Naive thymus-derived CD4-positive, alpha-beta T cell (primary cell): Measurements from ENCODE around the gene KLHDC7B. TPM values are rescaled to one million over a fixed set of nuclear protein-coding genes. Genes with fewer than 3 reads are reported as not detected.
A peak's percentile ranks its signal among the peaks of the same experiment; 100 is the strongest.

ENCODE experiments used
- ATAC-seq: fragments of 150-1000 bp; cut with Tn5 transposase; 2 replicates; pipeline ENCODE4 v1.10.0; 2021; ENCODE audit warnings: mild to moderate bottlenecking, moderate library complexity
- CTCF ChIA-PET: fragments of 350-600 bp; sonication (Branson Sonifier 250); formaldehyde crosslinking; loops from one replicate; lab custom pipeline; 2021; ENCODE audit warnings: antibody characterized with exemption; lab: Charles Lee
- POLR2A ChIA-PET: fragments of 350-600 bp; sonication (Branson Sonifier 250); formaldehyde crosslinking; loops from one replicate; lab custom pipeline; 2021; ENCODE audit warnings: antibody characterized with exemption, inconsistent platforms; lab: Charles Lee
- DNase-seq, 9 donors: peaks; one replicate each; pipeline versions ENCODE4 v3.0.0 to v3.0.0-alpha.2; 2020 to 2022; ENCODE audit warnings: mixed read lengths in 1 of 9
- H3K27ac ChIP-seq: one replicate; pipeline ENCODE4 v1.7.0; 2013; ENCODE audit warnings: mild to moderate bottlenecking, low read depth, low read length, moderate library complexity
- H3K27me3 ChIP-seq, 2 donors: one replicate each; pipeline ENCODE4 v1.7.0; 2013; ENCODE audit warnings: low read length in 2 of 2, mild to moderate bottlenecking in 2 of 2, moderate library complexity in 2 of 2; ENCODE audit not compliant: control insufficient read depth in 2 of 2, insufficient read depth in 2 of 2
- H3K36me3 ChIP-seq, 3 experiments: 1 replicate in 2 of 3; 2 replicates in 1 of 3; pipeline ENCODE4 v1.7.0; 2013; ENCODE audit warnings: low read length in 3 of 3, mild to moderate bottlenecking in 3 of 3, moderate library complexity in 1 of 3; ENCODE audit not compliant: insufficient read depth in 3 of 3, control insufficient read depth in 2 of 3
- H3K4me1 ChIP-seq, 2 donors: one replicate each; pipeline ENCODE4 v1.7.0; 2013; ENCODE audit warnings: low read length in 2 of 2, mild to moderate bottlenecking in 2 of 2, moderate library complexity in 1 of 2; ENCODE audit not compliant: control insufficient read depth in 2 of 2, insufficient read depth in 2 of 2
- H3K4me3 ChIP-seq: 2 replicates; pipeline ENCODE4 v1.7.0; 2013; ENCODE audit warnings: mild to moderate bottlenecking, low read length
- H3K9me3 ChIP-seq, 3 experiments: 1 replicate in 2 of 3; 2 replicates in 1 of 3; pipeline ENCODE4 v1.7.0; 2013; ENCODE audit warnings: low read length in 3 of 3; ENCODE audit not compliant: control insufficient read depth in 2 of 3
- H3K27ac Mint-ChIP-seq, 9 donors: one replicate each; pipeline ENCODE4 v1.8.0; 2020 to 2022; ENCODE audit warnings: mixed read lengths in 9 of 9, mild to moderate bottlenecking in 8 of 9, moderate library complexity in 5 of 9, inconsistent platforms in 2 of 9
- H3K27me3 Mint-ChIP-seq, 5 donors: one replicate each; pipeline ENCODE4 v1.8.0; 2021 to 2022; ENCODE audit warnings: mixed read lengths in 5 of 5, mild to moderate bottlenecking in 1 of 5
- H3K36me3 Mint-ChIP-seq, 5 donors: one replicate each; pipeline ENCODE4 v1.8.0; 2020 to 2022; ENCODE audit warnings: mixed read lengths in 5 of 5, mild to moderate bottlenecking in 3 of 5, inconsistent platforms in 1 of 5
- H3K4me1 Mint-ChIP-seq, 7 donors: one replicate each; pipeline ENCODE4 v1.8.0; 2020 to 2022; ENCODE audit warnings: mixed read lengths in 7 of 7, mild to moderate bottlenecking in 3 of 7, inconsistent platforms in 1 of 7
- H3K4me3 Mint-ChIP-seq, 10 donors: one replicate each; pipeline ENCODE4 v1.8.0; 2020 to 2022; ENCODE audit warnings: mild to moderate bottlenecking in 10 of 10, mixed read lengths in 10 of 10, moderate library complexity in 6 of 10, inconsistent platforms in 2 of 10
- H3K9me3 Mint-ChIP-seq, 11 donors: one replicate each; pipeline ENCODE4 v1.8.0; 2020 to 2022; ENCODE audit warnings: mixed read lengths in 11 of 11, mild to moderate bottlenecking in 4 of 11, inconsistent platforms in 1 of 11, moderate library complexity in 1 of 11
- intact Hi-C, 2 donors: fragments of 100-400 bp; cut with micrococcal nuclease; formaldehyde crosslinking; loops; one replicate each; pipeline ENCODE4 v1.15.1; 2023
- polyA plus RNA-seq, 2 donors: library from polyadenylated mRNA; unstranded; fragments of 300-500 nt; fragmentation: Illumina TruSeq; gene quantifications; one replicate each; pipeline ENCODE4 v1.2.3, GENCODE V29; 2021
- total RNA-seq, 6 experiments: library from RNA in 5 of 6; stranded (reverse) in 5 of 6; gene quantifications; 1 replicate in 5 of 6; 2 replicates in 1 of 6; pipeline ENCODE4 v1.2.3 and lab custom pipeline; 2021 to 2026

The KLHDC7B gene
- total and polyA plus RNA-seq, 7 experiments from 2014 or later, result 4.4 to 17.2 (median 7.8) TPM

- CTCF ChIA-PET, result no interaction called here
- ATAC-seq, result no peak
- H3K27ac Mint-ChIP-seq, result no peak overlapping the region
Observed at GRCh38 chr22:50520826-50521453, 24.8 kb upstream of the KLHDC7B start.

DNA sequence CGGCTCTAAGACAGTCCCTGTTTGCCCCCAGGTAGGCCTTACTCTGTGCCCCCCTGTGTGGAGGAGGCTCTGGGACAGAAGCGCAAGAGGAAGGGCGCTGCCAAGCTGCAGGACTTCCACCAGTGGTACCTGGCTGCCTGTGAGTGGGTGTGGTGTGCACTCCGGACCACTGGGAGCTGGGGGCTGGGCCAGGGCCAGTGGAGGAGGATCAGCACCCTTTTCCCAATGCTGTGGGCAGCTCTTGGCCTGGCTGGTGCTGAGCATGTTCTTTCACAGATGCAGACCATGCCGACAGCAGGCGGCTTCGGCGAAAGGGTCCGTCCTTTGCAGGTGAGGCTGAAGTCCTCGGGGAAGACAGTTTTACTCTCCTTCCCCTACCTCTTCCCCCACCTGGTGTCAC is 24.0 kb upstream of the KLHDC7B start:
- H3K27ac Mint-ChIP-seq, result peak overlapping the region in 1 of 9 donors; percentile 41
- peaks cover 0 to 63% (median 14%) of the 10 kb centered on the region in 3 experiments for H3K36me3 ChIP-seq
- intact Hi-C loops, result no loop called here
- peaks cover 0 to 11% (median 0%) of the 10 kb centered on the region in 5 donors for H3K36me3 Mint-ChIP-seq
- H3K27me3 ChIP-seq, result no peaks in the 10 kb centered on the region
- peaks cover 6 to 14% (median 9%) of the 10 kb centered on the region in 7 donors for H3K4me1 Mint-ChIP-seq
- H3K4me3 ChIP-seq, result no peak overlapping the region
- H3K9me3 Mint-ChIP-seq, result no peaks in the 10 kb centered on the region
- DNase-seq (no peak), ATAC-seq (no peak)
- CTCF ChIA-PET, result interaction anchor here (0.8 kb wide), 1 partner anchor 16 kb away, joined by 3 read pairs; no protein-coding TSS in a partner anchor
- no peak overlapping the region for H3K27ac ChIP-seq
- POLR2A ChIA-PET, result interaction anchor here (1.2 to 1.7 kb wide), 2 partner anchors 61 to 99 kb away, joined by 4 read pairs; partner anchors contain the start of gene CHKB
- peaks cover 13% of the 10 kb centered on the region in 2 donors for H3K4me1 ChIP-seq
- H3K4me3 Mint-ChIP-seq, result no peak overlapping the region
- H3K27me3 Mint-ChIP-seq, result peaks cover 0 to 6% (median 0%) of the 10 kb centered on the region in 5 donors
- H3K9me3 ChIP-seq, result no peaks in the 10 kb centered on the region

More at GRCh38 chr22:50520826-50521453, 24.8 kb upstream of the KLHDC7B start:
- intact Hi-C loops, result no loop called here
- Histone ChIP-seq H3K36me3 (peaks cover 0 to 70% (median 14%) of the 10 kb centered on the region in 3 experiments), H3K27me3 (no peaks in the 10 kb centered on the region), H3K4me1 (peaks cover 9% of the 10 kb centered on the region in 2 donors), H3K4me3 (no peak overlapping the region), H3K27ac (no peak overlapping the region), H3K9me3 (no peaks in the 10 kb centered on the region)
- Mint-ChIP-seq H3K36me3 (peaks cover 0 to 13% (median 0%) of the 10 kb centered on the region in 5 donors), H3K9me3 (no peaks in the 10 kb centered on the region), H3K4me1 (peaks cover 6 to 12% (median 11%) of the 10 kb centered on the region in 7 donors), H3K27me3 (peaks cover 0 to 6% (median 0%) of the 10 kb centered on the region in 5 donors), H3K4me3 (no peak overlapping the region)
- DNase-seq, result no peak
- POLR2A ChIA-PET, result no interaction called here

DNA sequence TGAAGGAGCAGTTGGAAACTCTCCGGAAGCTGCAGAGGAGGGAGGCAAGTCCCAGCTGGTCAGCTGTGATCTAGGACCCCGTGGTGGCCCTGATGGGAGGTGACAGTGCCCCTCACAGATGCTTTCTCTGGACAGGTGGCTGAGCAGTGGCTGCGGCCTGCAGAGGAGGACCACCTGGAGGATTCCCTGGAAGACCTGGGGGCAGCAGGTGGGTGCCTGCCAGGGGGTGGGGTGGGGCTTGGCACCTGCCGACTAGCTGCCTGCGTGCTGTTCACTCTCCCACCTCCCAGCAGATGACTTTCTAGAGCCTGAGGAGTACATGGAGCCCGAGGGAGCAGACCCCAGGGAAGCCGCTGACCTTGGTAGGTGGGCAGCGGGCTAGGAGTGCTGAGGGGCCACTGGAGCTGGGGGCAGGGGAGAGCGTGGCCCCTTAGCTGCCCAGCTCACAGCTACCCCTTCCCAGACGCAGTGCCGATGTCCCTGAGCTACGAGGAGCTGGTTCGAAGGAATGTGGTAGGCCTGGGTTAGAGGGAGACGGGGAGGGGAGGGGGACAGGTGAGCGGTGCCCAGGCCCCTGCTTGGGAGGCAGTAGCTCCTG is 23.4 kb upstream of the KLHDC7B start:
- Mint-ChIP-seq H3K4me3 (no peak overlapping the region), H3K27me3 (peaks cover 0 to 6% (median 0%) of the 10 kb centered on the region in 5 donors), H3K27ac (no peak overlapping the region), H3K36me3 (peaks cover 0 to 17% (median 0%) of the 10 kb centered on the region in 5 donors), H3K4me1 (peaks cover 8 to 19% (median 15%) of the 10 kb centered on the region in 7 donors), H3K9me3 (no peaks in the 10 kb centered on the region)
- H3K36me3 ChIP-seq, result peaks cover 0 to 57% (median 14%) of the 10 kb centered on the region in 3 experiments
- no peaks in the 10 kb centered on the region for H3K27me3 ChIP-seq
- POLR2A ChIA-PET, result interaction anchor here (0.6 to 1.7 kb wide), 3 partner anchors 15 to 99 kb away, joined by 3 to 4 read pairs (median 4); partner anchors contain the start of genes CHKB, LMF2 and NCAPH2
- ATAC-seq, result no peak
- intact Hi-C loops, result no loop called here
- no peak overlapping the region for H3K27ac ChIP-seq
- DNase-seq, result no peak
- H3K9me3 ChIP-seq, result no peaks in the 10 kb centered on the region
- no peak overlapping the region for H3K4me3 ChIP-seq
- CTCF ChIA-PET, result interaction anchor here (0.5 to 0.8 kb wide), 2 partner anchors 16 to 18 kb away, joined by 3 to 4 read pairs; no protein-coding TSS in a partner anchor
- peaks cover 14 to 16% of the 10 kb centered on the region in 2 donors for H3K4me1 ChIP-seq

DNA sequence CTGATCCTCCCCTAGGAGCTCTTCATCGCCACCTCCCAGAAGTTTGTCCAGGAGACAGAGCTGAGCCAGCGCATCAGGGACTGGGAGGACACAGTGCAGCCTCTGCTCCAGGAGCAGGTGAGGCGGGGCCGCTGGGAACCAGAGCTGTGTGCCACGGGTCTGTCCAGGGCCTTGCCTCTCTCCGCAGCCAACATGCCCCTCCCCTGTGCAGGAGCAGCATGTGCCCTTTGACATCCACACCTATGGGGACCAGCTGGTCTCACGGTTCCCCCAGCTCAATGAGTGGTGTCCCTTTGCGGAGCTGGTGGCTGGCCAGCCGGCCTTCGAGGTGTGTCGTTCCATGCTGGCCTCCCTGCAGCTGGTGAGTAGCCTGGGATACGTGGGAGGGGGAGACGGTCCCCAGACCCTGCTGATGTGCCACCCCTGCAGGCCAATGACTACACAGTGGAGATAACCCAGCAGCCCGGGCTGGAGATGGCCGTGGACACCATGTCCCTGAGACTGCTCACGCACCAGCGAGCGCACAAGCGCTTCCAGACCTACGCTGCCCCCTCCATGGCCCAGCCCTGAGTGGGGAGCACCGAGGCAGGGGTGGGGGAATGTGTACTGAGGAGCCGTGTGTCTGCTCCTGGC is 22.8 kb upstream of the KLHDC7B start:
- Mint-ChIP-seq H3K9me3 (no peaks in the 10 kb centered on the region), H3K36me3 (peaks cover 0 to 23% (median 0%) of the 10 kb centered on the region in 5 donors), H3K4me3 (peak overlapping the region in 6 of 10 donors; percentile 2 to 92 (median 25)), H3K27ac (peak overlapping the region in 1 of 9 donors; percentile 80), H3K27me3 (peaks cover 0 to 6% (median 0%) of the 10 kb centered on the region in 5 donors), H3K4me1 (peaks cover 8 to 26% (median 21%) of the 10 kb centered on the region in 7 donors)
- POLR2A ChIA-PET, result interaction anchor here (1.2 to 1.7 kb wide), 2 partner anchors 59 to 98 kb away, joined by 4 read pairs; partner anchors contain the start of gene CHKB
- Histone ChIP-seq H3K36me3 (peaks cover 0 to 51% (median 14%) of the 10 kb centered on the region in 3 experiments), H3K9me3 (no peaks in the 10 kb centered on the region), H3K4me3 (no peak overlapping the region), H3K27ac (no peak overlapping the region), H3K4me1 (peaks cover 14 to 16% of the 10 kb centered on the region in 2 donors), H3K27me3 (no peaks in the 10 kb centered on the region)
- DNase-seq (no peak), ATAC-seq (no peak)
- CTCF ChIA-PET, result interaction anchor here (0.5 to 0.6 kb wide), 2 partner anchors 11 to 18 kb away, joined by 3 to 4 read pairs; no protein-coding TSS in a partner anchor
- intact Hi-C loops, result no loop called here

GRCh38 chr22:50523458-50523805 is 22.3 kb upstream of the KLHDC7B start:
- POLR2A ChIA-PET, result interaction anchor here (1.4 to 7.1 kb wide), 3 partner anchors 16 to 97 kb away, joined by 4 to 127 read pairs (median 91); partner anchors contain the start of gene SYCE3
- ATAC-seq (no peak), DNase-seq (no peak)
- peaks cover 8 to 31% (median 25%) of the 10 kb centered on the region in 7 donors for H3K4me1 Mint-ChIP-seq
- no peaks in the 10 kb centered on the region for H3K27me3 ChIP-seq
- peaks cover 0 to 45% (median 11%) of the 10 kb centered on the region in 3 experiments for H3K36me3 ChIP-seq
- H3K27me3 Mint-ChIP-seq, result peaks cover 0 to 6% (median 0%) of the 10 kb centered on the region in 5 donors
- no peaks in the 10 kb centered on the region for H3K9me3 Mint-ChIP-seq
- H3K4me1 ChIP-seq, result peaks cover 14 to 16% of the 10 kb centered on the region in 2 donors
- H3K4me3 Mint-ChIP-seq, result peak overlapping the region in 5 of 10 donors; percentile 11 to 92 (median 25)
- CTCF ChIA-PET, result interaction anchor here (0.6 kb wide), 1 partner anchor 12 kb away, joined by 3 read pairs; no protein-coding TSS in a partner anchor
- intact Hi-C loops, result no loop called here
- H3K27ac ChIP-seq, result no peak overlapping the region
- H3K27ac Mint-ChIP-seq, result peak overlapping the region in 3 of 9 donors; percentile 31 to 80 (median 42)
- H3K36me3 Mint-ChIP-seq, result peaks cover 0 to 27% (median 0%) of the 10 kb centered on the region in 5 donors
- no peak overlapping the region for H3K4me3 ChIP-seq
- no peaks in the 10 kb centered on the region for H3K9me3 ChIP-seq
